GM21526 (cell line): ENCODE results near the gene COL15A1.
"Not testable (repeated sequence)": the region's sequence is repeated elsewhere in the genome, so short reads cannot be mapped to it uniquely, and the experiment has no call there.

Experiments used
- ATAC-seq: cut with Tn5 transposase; IDR thresholded peaks from one replicate; pipeline ENCODE4 v1.9.1; 2021; ENCODE audit warnings: moderate library complexity; ENCODE audit not compliant: unreplicated experiment, low FRiP score

The COL15A1 gene

GRCh38 chr9:99073347-99073746, 129.6 kb downstream of the COL15A1 start:
- ATAC-seq = no peak

DNA sequence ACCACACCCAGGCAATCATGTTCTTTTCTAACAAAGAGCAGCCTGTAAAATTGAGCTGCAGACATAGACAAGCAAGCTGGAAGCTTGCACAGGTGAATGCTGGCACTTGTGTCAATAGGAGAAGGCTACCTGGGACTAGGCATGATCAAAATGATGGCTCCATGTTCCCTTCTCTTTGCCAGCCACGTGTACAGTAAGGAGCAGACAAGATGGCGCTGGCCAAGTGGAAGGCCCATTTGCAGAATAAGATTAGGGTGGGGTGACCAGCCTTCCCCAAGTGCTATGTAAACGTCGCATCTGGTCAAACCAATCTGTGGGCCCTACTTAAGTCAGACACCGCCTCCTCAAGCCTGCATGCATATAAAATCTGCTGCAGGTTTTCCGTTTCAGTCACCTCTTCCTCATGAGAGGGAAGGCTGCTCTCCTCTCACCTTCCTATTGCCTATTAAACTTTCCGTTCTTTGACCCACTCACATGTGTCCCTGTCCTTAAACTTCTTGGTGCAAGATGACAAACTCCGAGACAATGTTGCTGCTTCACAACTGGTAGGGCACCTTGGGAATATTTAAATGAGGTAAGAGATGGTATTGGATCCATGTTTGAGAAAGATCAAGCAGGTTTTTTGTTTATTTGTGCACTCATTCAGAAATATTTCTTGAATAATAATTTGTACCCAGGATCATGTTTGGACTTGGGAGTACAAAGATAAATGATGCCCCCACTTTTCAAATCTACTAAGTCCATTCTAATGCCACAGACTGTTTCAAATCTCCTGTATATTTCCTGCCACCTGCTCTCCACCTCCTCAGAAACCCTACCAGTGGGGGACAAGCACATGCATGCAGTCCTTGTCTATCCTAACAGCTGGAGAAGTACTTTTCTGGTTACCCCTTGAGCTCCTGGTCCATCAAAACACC, 130.5 kb downstream of the COL15A1 start:
- no peak for ATAC-seq

- ATAC-seq = no peak
Measured at GRCh38 chr9:99074902-99075245, 131.2 kb downstream of the COL15A1 start.

- ATAC-seq = no peak
Measured at GRCh38 chr9:99075246-99075912, 131.7 kb downstream of the COL15A1 start.

- no peak for ATAC-seq
Measured at GRCh38 chr9:99076030-99076429, 132.3 kb downstream of the COL15A1 start.

DNA sequence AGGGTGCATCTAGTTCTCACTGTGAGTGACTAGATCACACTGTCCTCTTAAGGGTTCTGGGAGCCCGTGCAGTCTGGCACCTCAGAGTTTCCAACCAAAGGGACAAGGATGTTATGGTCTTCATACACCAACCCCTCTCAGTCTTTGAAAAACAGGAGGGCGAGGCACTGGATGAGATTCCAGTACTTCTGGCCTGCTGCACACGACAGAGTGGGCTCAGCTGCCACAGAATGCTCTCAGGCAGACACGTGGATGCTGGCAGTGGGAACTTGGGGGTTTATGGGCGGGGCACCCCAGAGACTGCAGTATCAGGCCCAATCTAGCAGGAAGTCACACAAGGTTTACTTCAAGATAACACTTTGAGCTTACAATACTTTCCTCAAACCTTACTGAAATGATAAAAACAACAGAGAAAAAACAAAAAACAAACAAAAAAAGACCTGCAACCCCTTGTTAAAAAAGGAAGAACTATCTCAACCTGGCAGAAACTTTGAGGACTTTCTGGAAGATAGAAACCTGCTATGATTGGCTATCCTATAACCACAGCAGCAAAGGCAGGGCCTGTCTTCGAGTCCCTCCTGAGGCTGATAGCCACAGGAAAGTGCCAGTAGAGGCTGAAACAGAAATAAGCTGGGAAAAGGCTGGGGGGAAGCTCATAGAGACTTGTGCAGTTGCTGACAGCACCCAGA, 132.9 kb downstream of the COL15A1 start:
- no peak for ATAC-seq

GRCh38 chr9:99078717-99079116, 135.0 kb downstream of the COL15A1 start:
- ATAC-seq = no peak

- no peak for ATAC-seq
Measured at GRCh38 chr9:99079542-99079941, 135.8 kb downstream of the COL15A1 start.

DNA sequence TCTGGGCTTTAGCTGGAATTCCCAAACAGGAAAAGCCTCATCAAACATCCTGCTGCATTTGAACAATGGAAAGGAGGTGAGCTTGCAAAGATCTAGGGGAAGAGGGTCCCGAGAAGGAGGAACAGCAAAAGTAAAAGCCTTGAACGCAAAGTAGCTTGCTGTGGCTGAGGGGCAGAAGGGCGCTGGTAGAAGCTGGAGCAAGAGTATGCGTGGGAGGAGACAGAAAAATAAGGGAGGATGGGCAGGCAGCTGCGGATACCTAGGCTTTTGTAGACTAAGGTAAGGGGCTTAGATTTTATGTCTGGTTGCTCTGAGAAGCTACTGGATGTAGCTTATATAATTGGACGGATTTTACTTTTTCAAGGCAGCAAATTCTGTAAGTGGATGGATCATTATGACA, 139.3 kb downstream of the COL15A1 start:
- no peak for ATAC-seq

DNA sequence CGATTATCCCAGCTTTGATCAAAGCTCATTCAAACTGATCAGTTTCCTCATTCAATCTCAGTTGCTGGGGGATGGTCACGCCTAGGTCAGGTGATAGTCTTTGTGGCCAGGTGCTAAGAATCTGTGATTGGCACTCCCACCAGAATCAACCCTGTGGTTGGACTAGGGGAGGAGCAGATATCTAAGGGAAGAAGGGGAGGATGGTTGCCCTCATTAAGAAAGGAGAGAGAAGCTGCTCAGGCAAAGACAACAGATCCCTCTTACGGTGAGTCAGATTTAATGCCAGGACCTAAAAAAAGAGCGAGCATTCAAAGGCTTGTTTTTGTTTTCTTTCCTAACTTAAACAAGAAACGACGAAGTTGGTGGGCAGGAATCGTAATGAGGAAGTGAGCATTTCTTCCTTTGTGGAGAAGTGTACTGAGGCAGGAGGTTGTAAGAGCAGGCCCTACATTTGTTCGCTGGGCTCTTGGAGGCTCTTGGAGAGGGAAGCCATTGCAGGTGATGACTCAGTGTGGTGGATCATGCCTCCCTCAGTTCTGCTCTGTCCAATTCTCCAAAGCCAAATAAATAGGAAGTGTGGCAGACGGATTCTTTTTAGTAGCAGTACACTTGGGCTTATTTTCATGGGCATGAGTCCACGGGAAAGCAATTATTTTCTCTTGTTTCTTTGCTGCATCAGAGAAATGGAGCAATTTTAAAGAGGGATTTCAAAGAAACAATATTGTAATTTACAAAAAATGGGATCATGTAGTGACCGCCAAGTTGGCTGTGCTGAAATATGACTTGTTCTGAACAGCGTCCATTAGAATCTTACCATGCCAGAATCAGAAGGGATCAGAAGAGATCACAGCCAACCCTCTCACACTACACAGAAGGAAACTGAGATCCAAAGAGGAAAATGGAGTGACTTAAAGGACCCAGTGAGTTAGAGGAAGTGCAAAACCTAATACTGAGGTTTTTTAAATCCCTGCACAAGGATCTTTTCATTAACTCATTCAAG, 142.5 kb downstream of the COL15A1 start:
- ATAC-seq = no peak

GRCh38 chr9:99087462-99087861, 143.8 kb downstream of the COL15A1 start:
- ATAC-seq = no peak

- ATAC-seq = no peak
Measured at GRCh38 chr9:99090336-99091130, 146.8 kb downstream of the COL15A1 start.

DNA sequence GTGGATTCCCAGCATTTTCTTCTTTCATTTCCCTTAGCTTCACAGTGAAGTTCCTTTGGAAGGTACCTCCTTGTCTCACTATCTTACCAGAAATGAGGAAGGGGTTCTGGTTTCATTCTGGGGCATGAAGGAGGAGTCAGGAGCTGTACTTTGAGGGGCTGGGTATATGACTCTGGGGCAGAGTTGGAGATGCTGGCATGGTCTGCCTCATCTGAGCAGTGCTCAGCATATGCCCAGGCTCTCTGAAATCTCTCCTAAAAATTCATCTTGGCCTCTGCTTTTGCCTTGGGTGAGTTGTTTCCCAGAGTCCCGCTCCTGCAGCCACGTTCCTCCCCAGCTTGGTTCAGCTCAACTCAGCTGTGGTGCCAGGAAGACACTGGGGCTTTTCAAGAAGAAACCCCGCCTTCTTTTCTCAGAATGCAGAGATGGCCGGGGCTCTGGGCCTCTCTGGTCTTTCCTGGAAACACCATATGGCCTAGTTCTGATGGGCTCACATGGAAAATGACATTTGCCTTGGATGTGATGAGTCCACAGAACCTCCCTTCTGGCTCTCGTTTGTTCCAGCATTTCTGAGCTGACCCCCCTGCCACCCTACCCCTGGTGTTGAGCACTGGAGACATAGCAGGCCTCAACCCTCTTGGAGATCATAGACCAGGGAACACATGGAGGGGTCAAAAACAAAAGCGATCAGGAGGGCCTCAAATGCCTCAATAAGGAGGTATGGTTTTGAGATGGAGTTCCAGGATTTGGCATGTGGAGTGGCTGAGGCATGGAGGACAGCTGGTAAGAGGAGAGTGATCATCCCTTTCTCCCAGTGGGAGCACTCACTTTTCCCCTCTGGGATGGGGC, 149.2 kb downstream of the COL15A1 start:
- ATAC-seq = no peak

DNA sequence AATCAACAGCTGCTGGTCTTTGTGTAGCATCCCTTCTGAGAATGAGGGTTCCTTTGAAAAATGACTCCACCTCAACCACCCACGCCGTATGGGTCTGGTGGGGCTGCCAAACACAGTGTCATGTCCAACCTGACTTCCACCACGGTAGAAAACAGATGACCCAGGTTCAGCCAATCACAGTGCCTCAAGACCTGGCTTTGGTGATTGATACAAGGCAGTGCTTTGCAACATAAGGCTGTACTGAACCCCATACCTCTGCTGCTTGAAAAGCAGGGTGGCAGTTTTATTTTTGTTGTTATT, 149.7 kb downstream of the COL15A1 start:
- no peak for ATAC-seq

DNA sequence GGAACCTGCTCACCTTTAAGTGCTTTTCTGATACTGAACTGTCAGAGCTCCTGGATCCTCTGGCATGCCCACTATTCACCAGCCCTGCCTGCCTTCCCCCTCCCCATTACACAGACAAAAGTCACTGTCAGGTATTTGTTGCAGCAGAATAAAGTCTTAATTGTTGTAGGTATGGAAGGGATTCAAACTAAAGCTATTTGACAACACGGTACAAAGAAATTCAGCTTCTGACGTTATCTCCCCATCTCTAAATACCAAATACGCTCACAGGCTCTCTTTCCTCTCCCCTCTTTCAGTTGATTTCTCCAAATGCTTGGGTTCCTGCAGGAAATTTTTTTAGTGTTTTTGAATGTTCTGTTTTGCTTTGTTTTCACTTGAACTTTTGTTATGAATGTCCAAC, 151.9 kb downstream of the COL15A1 start:
- ATAC-seq = no peak

DNA sequence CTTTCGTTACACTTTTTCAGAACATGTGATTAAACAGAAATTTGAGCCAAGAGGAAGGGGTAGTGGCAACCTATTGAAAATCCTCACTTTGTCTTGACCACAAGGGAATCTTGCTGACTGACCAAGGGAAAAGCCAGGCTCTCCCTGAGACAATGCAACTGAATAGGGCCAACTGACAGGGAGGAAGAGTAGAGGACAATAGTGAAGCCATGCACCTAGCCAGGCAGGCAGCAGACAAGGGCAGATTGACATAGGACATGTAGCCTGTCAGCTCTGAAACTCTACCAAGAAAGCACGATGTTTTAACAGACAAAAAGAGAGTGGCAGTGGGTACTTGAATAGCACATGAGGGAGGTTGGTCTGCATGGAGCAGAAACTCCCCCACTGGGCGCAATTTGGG, 152.7 kb downstream of the COL15A1 start:
- ATAC-seq = no peak

DNA sequence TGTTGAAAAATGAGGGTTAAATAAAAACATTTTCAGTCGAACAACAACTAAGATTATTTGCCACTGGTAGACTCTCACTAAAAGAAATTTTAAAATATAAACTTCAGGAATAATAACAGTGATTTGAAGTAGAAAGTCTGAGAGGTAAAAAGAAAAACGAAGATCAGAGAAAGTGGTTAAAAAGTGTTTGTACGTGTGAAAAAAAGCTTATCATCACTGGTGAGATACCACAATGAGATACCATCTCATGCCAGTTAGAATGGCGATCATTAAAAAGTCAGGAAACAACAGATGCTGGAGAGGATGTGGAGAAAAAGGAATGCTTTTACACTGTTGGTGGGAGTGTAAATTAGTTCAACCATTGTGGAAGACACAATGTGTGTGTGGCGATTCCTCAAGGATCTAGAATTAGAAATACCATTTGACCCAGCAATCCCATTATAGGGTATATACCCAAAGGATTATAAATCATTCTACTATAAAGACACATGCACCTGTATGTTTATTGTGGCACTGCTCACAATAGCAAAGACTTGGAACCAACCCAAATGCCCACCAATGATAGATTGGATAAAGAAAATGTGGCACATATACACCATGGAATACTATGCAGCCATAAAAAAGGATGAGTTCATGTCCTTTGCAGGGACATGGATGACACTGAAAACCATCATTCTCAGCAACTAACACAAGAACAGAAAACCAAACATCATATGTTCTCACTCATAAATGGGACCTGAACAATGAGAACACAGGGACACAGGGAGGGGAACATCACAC, 156.3 kb downstream of the COL15A1 start:
- not testable (repeated sequence) for ATAC-seq

DNA sequence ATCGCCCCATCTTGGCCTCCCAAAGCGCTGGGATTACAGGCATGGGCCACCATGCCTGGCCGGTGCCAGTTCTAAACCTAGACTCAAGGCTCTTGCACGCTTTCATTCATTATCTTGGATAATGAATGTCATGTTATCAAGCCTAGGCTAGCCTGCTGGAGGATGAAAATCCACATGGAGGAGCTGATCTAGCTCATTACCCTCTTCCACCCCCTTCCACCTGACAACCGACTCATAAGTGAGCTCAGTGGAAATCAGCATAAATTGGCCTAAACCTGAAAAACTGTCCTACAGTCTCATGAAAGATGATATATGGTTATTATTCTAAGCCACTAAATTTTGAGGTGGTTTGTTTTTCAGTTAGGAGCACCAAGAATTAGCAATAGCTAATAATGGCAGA, 157.6 kb downstream of the COL15A1 start:
- no peak for ATAC-seq
